ENCODE measurements around the gene PDE8B. TPM values are rescaled to one million over a fixed set of nuclear protein-coding genes. Genes with fewer than 3 reads are reported as not detected.

Gene PDE8B
- total RNA-seq, 4 donors from 2014 or later: 0.16 to 1.3 (median 0.71) TPM; not detected in 1

- no peak overlapping the region for H3K4me3 ChIP-seq
- H3K36me3 ChIP-seq: no peaks in the 10 kb centered on the region
- TF ChIP-seq CTCF (IDR thresholded peaks at IDR 0.05 in 4 of 5, conservative IDR thresholded peaks at IDR 0.05 in 1 of 5) (no peak), POLR2A (IDR thresholded peaks at IDR 0.05) (no peak)
- no peaks in the 10 kb centered on the region for H3K27me3 ChIP-seq
- no peak for ATAC-seq
- no peak overlapping the region for H3K27ac ChIP-seq
- no peaks in the 10 kb centered on the region for H3K4me1 ChIP-seq
- intact Hi-C loops (cut with DNase I; ENCODE audit: low total_unique reads): no loop called here
- no peaks in the 10 kb centered on the region for H3K9me3 ChIP-seq
- no peak for DNase-seq
- in situ Hi-C loops (cut with MboI; ENCODE audit: low sequenced_read_pairs in 4 of 4): no loop called here
These were observed 126.8 kb downstream of the PDE8B start for GRCh38 chr5:77337246-77337645.

- no peak for DNase-seq
- in situ Hi-C loops (cut with MboI; ENCODE audit: low sequenced_read_pairs in 4 of 4) (no loop called here), intact Hi-C loops (cut with DNase I; ENCODE audit: low total_unique reads) (no loop called here)
- Histone ChIP-seq H3K4me3 (no peak overlapping the region), H3K9me3 (no peaks in the 10 kb centered on the region), H3K27me3 (no peaks in the 10 kb centered on the region), H3K4me1 (no peaks in the 10 kb centered on the region), H3K36me3 (no peaks in the 10 kb centered on the region), H3K27ac (no peak overlapping the region)
- no peak for ATAC-seq
- TF ChIP-seq CTCF (IDR thresholded peaks at IDR 0.05 in 4 of 5, conservative IDR thresholded peaks at IDR 0.05 in 1 of 5) (no peak), POLR2A (IDR thresholded peaks at IDR 0.05) (no peak)
These were observed 127.2 kb downstream of the PDE8B start for GRCh38 chr5:77337686-77338085.

- no peak overlapping the region for H3K4me3 ChIP-seq
- TF ChIP-seq POLR2A (IDR thresholded peaks at IDR 0.05): no peak
- TF ChIP-seq CTCF (IDR thresholded peaks at IDR 0.05 in 4 of 5, conservative IDR thresholded peaks at IDR 0.05 in 1 of 5): no peak
- no peak overlapping the region for H3K27ac ChIP-seq
- no peak for DNase-seq
- H3K36me3 ChIP-seq: no peaks in the 10 kb centered on the region
- no peaks in the 10 kb centered on the region for H3K27me3 ChIP-seq
- no peaks in the 10 kb centered on the region for H3K4me1 ChIP-seq
- intact Hi-C loops (cut with DNase I; ENCODE audit: low total_unique reads) (no loop called here), in situ Hi-C loops (cut with MboI; ENCODE audit: low sequenced_read_pairs in 4 of 4) (no loop called here)
- ATAC-seq: no peak
- no peaks in the 10 kb centered on the region for H3K9me3 ChIP-seq
These were observed 128.9 kb downstream of the PDE8B start for GRCh38 chr5:77339337-77339890.

- Histone ChIP-seq H3K9me3 (no peaks in the 10 kb centered on the region), H3K27ac (no peak overlapping the region), H3K36me3 (no peaks in the 10 kb centered on the region), H3K27me3 (no peaks in the 10 kb centered on the region), H3K4me3 (no peak overlapping the region), H3K4me1 (no peaks in the 10 kb centered on the region)
- in situ Hi-C loops (cut with MboI; ENCODE audit: low sequenced_read_pairs in 4 of 4) (no loop called here), intact Hi-C loops (cut with DNase I; ENCODE audit: low total_unique reads) (no loop called here)
- no peak for DNase-seq
- ATAC-seq: no peak
- no peak for TF ChIP-seq POLR2A (IDR thresholded peaks at IDR 0.05)
- no peak for TF ChIP-seq CTCF (IDR thresholded peaks at IDR 0.05 in 4 of 5, conservative IDR thresholded peaks at IDR 0.05 in 1 of 5)
These were observed 132.7 kb downstream of the PDE8B start for GRCh38 chr5:77343165-77343564.

Data from gastrocnemius medialis (tissue), 4 donors.